ENCODE measurements around the gene PER1. TPM values are rescaled to one million over a fixed set of nuclear protein-coding genes. Genes with fewer than 3 reads are reported as not detected.
A peak's percentile ranks its signal among the peaks of the same experiment; 100 is the strongest.

The PER1 gene
- total RNA-seq, 2 experiments from 2014 or later = 15.4 to 48.0 TPM

DNA sequence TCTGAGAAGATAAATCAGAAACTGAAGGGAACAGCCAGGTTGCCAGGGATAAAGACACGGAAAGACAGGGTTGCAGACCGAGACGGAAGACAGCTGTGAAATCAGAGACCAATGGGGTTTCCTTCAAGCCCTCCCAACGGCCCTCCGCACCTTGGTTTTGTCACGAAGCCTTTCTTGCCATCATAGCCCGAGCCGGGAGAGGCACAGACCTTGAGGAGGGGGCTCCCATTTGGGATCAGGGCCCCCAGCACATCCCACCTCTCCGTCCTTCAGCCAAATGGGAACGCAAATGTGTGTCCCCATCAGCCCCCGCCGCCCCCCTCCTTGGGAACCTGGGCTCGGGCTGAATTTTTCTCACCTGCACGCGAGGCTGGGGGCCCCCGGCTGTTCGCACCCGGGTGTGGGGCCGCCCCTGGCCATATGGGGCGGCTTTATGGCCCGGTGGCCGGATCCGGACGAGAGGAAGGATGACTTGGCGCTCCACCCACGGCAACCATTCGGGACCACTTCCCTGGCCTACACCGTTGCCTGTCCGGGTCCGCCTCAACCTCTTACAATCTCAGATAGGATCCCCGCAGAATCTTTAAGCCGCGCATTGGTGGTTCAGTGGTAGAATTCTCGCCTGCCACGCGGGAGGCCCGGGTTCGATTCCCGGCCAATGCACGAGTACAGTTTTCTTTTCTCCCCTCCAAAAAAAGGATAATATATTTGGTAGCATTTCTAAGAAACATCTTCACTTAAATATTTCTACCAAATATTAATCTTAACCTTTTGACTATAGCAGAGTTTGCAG lies 26.9 kb downstream of the PER1 start:
- peaks cover 46% of the 10 kb centered on the region for H3K4me1 ChIP-seq (ENCODE audit: insufficient read depth, low read length, poor library complexity, severe bottlenecking)
- ChIA-PET POLR2A (no interaction called here), CTCF (ENCODE audit: unreplicated experiment) (no interaction called here)
- H4K20me1 ChIP-seq (ENCODE audit: insufficient read depth, low read length) = 0 out of 2 replicates have a peak, but pooled peaks cover 3% of the 10 kb centered on the region
- TF ChIP-seq EZH2phosphoT487 (IDR thresholded peaks at IDR 0.05; ENCODE audit: borderline replicate concordance, low read depth, low read length) = no peak
- TF ChIP-seq CTCF (conservative IDR thresholded peaks at IDR 0.05; ENCODE audit: low read length) = no peak
- H3K79me2 ChIP-seq (ENCODE audit: insufficient read depth, low read depth, low read length) = no peaks in the 10 kb centered on the region
- peak overlapping the region; percentile 40 for H3K27ac ChIP-seq (ENCODE audit: low read depth, low read length, poor library complexity, severe bottlenecking)
- H3K9me3 ChIP-seq (ENCODE audit: low read length) = no peaks in the 10 kb centered on the region
- H3K4me2 ChIP-seq (ENCODE audit: low read length) = peak overlapping the region; percentile 98
- BruUV-seq (replicated peaks) = no TSS peak
- peak; percentile 85 for DNase-seq (ENCODE audit: low spot score)
- peak overlapping the region; percentile 79 for H3K4me3 ChIP-seq (ENCODE audit: low read depth, low read length, poor library complexity, severe bottlenecking)
- H3K9me2 ChIP-seq (ENCODE audit: insufficient read depth, low read length) = no peaks in the 10 kb centered on the region
- H3K36me3 ChIP-seq (ENCODE audit: insufficient read depth, low read length) = no peaks in the 10 kb centered on the region
- intact Hi-C loops (cut with micrococcal nuclease; ENCODE audit: unreplicated experiment) = loop anchor here (1.0 kb wide), 2 partner anchors 14 to 258 kb away; partner anchors contain the start of gene RPL26
- H2AFZ ChIP-seq (ENCODE audit: low read length) = peak overlapping the region; percentile 80; the same call in 1 of the 2 replicates

DNA sequence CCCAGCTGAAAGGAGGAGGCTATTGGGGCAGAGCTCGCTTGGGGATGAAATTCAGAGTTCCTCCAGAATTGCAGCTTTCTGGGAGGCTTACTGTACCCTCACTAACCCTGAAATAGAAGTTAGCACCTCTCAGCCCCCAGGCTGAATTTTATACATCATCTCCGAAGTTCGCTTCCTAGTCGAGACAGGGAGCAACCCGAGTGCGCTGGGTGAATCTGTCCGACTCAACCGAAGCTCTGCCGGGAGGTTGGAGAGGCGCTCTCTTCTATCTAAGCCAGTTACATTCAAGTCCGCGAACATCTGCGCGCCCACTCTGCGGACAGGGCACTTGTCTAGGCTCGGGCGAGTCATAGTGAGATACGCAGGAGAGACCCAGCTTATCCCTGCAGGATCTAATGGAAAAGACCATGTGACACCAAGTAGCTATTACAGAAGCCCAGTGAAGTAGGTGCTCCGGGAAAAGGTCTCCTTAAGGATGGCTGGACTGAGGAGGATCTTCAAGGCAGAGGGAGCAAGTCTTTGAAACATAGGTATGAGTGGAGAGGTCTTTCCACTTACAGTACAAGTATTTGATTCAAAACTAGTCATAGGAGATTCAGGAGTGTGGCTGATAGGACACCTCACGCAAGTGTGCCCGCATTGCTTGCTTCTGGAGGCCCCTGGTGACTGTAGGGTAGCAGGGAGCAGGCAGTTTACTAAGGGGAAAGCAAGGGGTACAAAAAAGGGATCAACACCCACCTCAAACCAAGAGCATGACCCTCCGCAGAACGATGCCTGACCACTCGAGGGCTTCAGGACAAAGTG lies 27.7 kb downstream of the PER1 start:
- no peaks in the 10 kb centered on the region for H3K9me2 ChIP-seq (ENCODE audit: insufficient read depth, low read length)
- DNase-seq (ENCODE audit: low spot score) = peak; percentile 32
- H3K36me3 ChIP-seq (ENCODE audit: insufficient read depth, low read length) = no peaks in the 10 kb centered on the region
- peak overlapping the region; percentile 98 for H3K4me2 ChIP-seq (ENCODE audit: low read length)
- intact Hi-C loops (cut with micrococcal nuclease; ENCODE audit: unreplicated experiment) = loop anchor here (1.0 to 5.0 kb wide), 4 partner anchors 15 to 287 kb away; partner anchors contain the start of genes RANGRF and RPL26
- ChIA-PET POLR2A (no interaction called here), CTCF (ENCODE audit: unreplicated experiment) (no interaction called here)
- H3K4me1 ChIP-seq (ENCODE audit: insufficient read depth, low read length, poor library complexity, severe bottlenecking) = peaks cover 53% of the 10 kb centered on the region
- H3K27ac ChIP-seq (ENCODE audit: low read depth, low read length, poor library complexity, severe bottlenecking) = no peak overlapping the region
- TF ChIP-seq CTCF (conservative IDR thresholded peaks at IDR 0.05; ENCODE audit: low read length) = no peak
- no peak for TF ChIP-seq EZH2phosphoT487 (IDR thresholded peaks at IDR 0.05; ENCODE audit: borderline replicate concordance, low read depth, low read length)
- 0 out of 2 replicates have a peak, but pooled peaks cover 3% of the 10 kb centered on the region for H4K20me1 ChIP-seq (ENCODE audit: insufficient read depth, low read length)
- H3K4me3 ChIP-seq (ENCODE audit: low read depth, low read length, poor library complexity, severe bottlenecking) = peak overlapping the region; percentile 79
- no peaks in the 10 kb centered on the region for H3K79me2 ChIP-seq (ENCODE audit: insufficient read depth, low read depth, low read length)
- H2AFZ ChIP-seq (ENCODE audit: low read length) = peak overlapping the region; percentile 62; the same call in 1 of the 2 replicates
- no peaks in the 10 kb centered on the region for H3K9me3 ChIP-seq (ENCODE audit: low read length)
- no TSS peak for BruUV-seq (replicated peaks)
